ENCODE data around the gene MBD3L2B. TPM values are rescaled to one million over a fixed set of nuclear protein-coding genes. Genes with fewer than 3 reads are reported as not detected.

Gene MBD3L2B
- total RNA-seq, 1 experiment from 2014 or later = not detected

Other genes starting within 250 kb of the MBD3L2B start
- gene VAV1, start 248.7 kb downstream of the MBD3L2B start, total RNA-seq (2014; rRNA removed; shearing (Covaris generic)) = not detected in 2 replicates
- gene ADGRE1, start 133.9 kb downstream of the MBD3L2B start, total RNA-seq (2014; rRNA removed; shearing (Covaris generic)) = 0.20 and 0.26 TPM in 2 replicates
- not detected in 2 replicates for gene MBD3L5, start 9.1 kb upstream of the MBD3L2B start, total RNA-seq (2014; rRNA removed; shearing (Covaris generic))
- gene MBD3L4, start 18.7 kb upstream of the MBD3L2B start, total RNA-seq (2014; rRNA removed; shearing (Covaris generic)) = not detected in 2 replicates
- not detected in 2 replicates for gene MBD3L2, start 27.9 kb upstream of the MBD3L2B start, total RNA-seq (2014; rRNA removed; shearing (Covaris generic))
- gene MBD3L3, start 37.2 kb upstream of the MBD3L2B start, total RNA-seq (2014; rRNA removed; shearing (Covaris generic)) = not detected in 2 replicates
- 8.2 and 8.5 TPM in 2 replicates for gene ZNF557, start 48.3 kb upstream of the MBD3L2B start, total RNA-seq (2014; rRNA removed; shearing (Covaris generic))

All from HT1080 (cell line).